Omental fat pad (tissue), 4 donors: ENCODE results near the gene SRSF3. TPM values are rescaled to one million over a fixed set of nuclear protein-coding genes. Genes with fewer than 3 reads are reported as not detected.
"Not testable (repeated sequence)": the region's sequence is repeated elsewhere in the genome, so short reads cannot be mapped to it uniquely, and the experiment has no call there.

ENCODE experiments used
- ATAC-seq: fragments of 150-250 bp; one replicate; pipeline ENCODE4 v1.9.1; 2016; ENCODE audit warnings: mild to moderate bottlenecking, moderate library complexity; ENCODE audit not compliant: low FRiP score
- DNase-seq: peaks from one replicate; pipeline ENCODE4 v3.0.0-alpha.2; 2019; ENCODE audit warnings: low spot score
- total RNA-seq, 4 donors: library from RNA; depleted of rRNA; stranded (reverse); fragments of >200 nt; gene quantifications; one replicate each; pipeline ENCODE4 v1.1.0, GENCODE V29; 2016
- TF ChIP-seq, protein P1 (sequence below), 3 donors: fragments of 450-650 bp; IDR thresholded peaks; one replicate each; pipeline ENCODE4 v1.5.1; 2016 to 2017; ENCODE audit warnings: antibody characterized with exemption in 3 of 3, mild to moderate bottlenecking in 3 of 3, moderate library complexity in 2 of 3

Gene SRSF3
- total RNA-seq, 4 donors from 2014 or later, result 162 to 260 (median 189) TPM

DNA sequence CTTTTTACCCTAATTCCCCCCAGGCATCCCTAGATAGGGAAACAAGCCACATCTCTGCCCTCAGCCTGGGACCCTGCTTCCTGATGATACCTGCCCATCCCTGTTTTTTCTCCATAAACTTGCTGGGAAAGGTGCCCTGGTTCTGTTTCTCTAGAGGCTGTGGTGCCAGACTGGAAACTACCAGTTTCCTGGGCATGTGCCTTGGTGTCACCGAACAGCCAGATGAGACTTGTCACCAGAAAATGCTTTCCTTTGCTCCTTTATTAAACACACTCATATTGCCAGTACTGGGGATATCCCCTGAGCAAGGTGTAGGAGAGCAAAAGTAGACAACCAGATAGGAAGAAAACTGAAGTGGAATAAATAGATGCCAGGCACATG, 16.8 kb downstream of the SRSF3 start:
- DNase-seq (no peak), ATAC-seq (no peak)
- TF ChIP-seq, protein P1, sequence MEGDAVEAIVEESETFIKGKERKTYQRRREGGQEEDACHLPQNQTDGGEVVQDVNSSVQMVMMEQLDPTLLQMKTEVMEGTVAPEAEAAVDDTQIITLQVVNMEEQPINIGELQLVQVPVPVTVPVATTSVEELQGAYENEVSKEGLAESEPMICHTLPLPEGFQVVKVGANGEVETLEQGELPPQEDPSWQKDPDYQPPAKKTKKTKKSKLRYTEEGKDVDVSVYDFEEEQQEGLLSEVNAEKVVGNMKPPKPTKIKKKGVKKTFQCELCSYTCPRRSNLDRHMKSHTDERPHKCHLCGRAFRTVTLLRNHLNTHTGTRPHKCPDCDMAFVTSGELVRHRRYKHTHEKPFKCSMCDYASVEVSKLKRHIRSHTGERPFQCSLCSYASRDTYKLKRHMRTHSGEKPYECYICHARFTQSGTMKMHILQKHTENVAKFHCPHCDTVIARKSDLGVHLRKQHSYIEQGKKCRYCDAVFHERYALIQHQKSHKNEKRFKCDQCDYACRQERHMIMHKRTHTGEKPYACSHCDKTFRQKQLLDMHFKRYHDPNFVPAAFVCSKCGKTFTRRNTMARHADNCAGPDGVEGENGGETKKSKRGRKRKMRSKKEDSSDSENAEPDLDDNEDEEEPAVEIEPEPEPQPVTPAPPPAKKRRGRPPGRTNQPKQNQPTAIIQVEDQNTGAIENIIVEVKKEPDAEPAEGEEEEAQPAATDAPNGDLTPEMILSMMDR (IDR thresholded peaks at IDR 0.05), result no peak

- DNase-seq, ATAC-seq: not testable (repeated sequence)
Measured at GRCh38 chr6:36611679-36612078, 17.5 kb downstream of the SRSF3 start.

DNA sequence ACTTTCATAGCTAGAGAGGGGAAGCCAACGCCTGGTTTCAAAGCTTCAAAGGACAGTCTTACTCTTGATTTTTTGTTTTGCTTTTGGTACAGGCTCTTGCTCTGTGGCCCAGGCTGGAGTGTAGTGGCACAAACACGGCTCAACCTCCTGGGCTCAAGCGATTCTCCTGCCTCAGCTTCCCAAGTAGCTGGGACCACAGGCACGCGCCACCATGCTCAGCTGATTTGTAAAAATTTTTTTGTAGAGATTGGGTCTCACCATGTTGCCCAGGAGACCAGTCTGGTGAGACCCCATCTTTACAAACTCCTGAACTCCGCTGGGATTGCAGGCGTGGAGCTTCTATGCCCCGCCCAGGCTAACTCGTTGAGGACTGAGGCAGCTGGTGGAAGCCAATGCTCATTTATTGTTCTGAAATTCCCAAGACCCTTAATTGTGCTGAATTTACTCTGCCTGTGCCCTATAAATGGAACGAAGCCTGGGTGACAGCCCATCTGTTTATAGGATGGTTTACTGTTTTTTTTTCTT, 18.0 kb downstream of the SRSF3 start:
- DNase-seq (no peak), ATAC-seq (no peak)
- TF ChIP-seq, protein P1 (IDR thresholded peaks at IDR 0.05), result no peak

DNA sequence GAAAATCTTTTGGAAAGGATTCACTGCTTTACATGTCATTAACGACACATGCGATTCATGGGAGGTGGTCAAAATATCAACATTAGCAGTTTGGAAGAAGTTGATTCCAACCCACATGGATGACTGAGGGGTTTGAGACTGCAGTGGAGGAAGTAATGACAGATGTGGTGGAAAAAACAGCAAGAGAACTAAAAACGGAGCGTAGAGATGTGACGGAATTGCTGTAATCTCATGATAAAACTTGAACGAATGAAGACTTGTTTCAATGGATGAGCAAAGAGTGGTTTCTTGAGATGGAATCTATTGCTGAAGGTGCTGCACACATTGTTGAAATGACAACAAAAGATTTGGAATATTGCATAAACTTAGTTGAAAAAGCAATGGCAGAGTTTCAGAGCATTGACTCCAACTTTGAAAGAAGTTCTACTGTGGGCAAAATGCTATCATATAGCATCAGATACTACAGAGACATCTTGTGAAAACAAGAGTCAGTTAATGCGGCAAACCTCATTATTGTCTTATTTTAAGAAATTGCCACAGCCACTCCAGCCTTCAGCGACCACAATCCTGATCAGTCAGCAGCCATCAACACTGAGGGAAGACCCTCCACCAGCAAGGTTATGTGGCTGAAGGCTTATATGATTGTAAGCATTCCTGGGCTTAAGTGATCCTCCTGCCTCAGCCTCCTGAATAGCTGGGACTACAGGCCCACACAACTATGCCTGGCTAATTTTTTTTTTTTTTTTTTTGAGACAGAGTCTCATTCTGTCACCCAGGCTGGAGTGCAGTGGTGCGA, 19.2 kb downstream of the SRSF3 start:
- no peak for DNase-seq
- TF ChIP-seq, protein P1 (IDR thresholded peaks at IDR 0.05), result no peak
- ATAC-seq, result no peak

DNA sequence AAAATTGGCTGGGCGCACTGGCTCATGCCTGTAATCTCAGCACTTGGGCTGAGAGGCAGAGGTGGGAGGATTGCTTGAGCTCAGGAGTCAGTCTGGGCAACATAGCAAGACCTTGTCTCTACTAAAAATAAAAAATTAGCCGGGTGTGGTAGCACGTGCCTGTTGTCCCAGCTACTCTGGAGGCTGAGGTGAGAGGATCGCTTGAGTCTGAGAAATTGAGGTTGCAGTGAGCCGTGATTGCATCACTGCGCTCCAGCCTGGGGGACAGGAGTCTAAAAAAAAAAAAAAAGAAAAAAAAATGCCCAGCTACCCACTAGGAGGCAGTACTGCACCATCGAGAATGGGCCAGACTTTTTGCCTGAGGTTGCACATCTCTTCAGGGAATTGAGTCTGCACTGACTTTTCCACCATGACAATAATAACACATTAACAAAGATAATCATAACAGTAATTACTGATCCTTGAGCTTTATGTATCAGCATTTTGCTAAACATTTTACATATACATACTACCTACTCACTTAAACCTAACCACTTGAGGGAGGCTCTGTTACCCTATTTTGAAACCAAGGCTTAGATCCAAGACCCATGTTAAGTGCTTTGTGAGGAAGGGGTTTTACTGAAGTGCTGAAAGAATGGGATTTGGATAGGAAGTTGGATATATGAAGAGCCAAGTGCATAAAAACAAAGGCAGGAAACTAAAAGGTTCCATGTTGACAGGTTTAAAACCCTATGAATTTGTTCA, 21.0 kb downstream of the SRSF3 start:
- TF ChIP-seq, protein P1 (IDR thresholded peaks at IDR 0.05), result peak in 1 of 3 donors; percentile 66
- ATAC-seq (peak; percentile 50), DNase-seq (no peak)

DNA sequence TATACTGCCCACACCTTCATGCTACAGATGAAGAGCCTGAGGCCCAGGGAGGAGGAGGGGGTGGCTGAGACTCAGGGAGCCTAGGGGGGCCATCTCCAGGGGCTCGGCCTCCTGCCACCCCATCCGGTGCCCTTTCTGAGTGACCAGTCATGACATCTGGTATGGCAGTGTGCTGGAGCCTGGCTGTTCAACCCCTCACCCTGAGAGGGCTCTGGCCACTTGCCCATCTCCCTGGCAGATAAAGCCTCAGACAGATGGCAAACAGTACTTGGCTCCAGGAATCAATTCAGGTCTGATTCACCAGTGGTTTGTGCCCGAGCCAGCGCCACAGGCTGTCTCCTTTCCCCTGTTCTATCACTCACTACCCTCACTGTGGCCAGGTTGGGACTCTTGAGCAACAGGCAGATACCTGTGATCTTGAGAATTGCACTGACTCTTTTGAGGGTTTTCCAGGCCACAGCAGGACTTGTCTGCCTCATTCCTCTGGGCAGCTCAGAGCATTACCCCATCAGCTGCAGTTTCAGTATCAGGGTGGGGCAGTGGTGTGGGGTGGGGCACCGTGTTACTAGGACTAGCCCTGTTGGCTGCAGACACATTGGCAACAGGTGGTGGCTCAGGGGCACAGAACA, 22.8 kb downstream of the SRSF3 start:
- no peak for DNase-seq
- TF ChIP-seq, protein P1 (IDR thresholded peaks at IDR 0.05), result no peak

More for the DNA sequence above, 22.8 kb downstream of the SRSF3 start:
- ATAC-seq, result peak; percentile 49
